ENCODE measurements around the gene KIAA1958. TPM values are rescaled to one million over a fixed set of nuclear protein-coding genes. Genes with fewer than 3 reads are reported as not detected.
"Not testable (repeated sequence)": the region's sequence is repeated elsewhere in the genome, so short reads cannot be mapped to it uniquely, and the experiment has no call there.

The KIAA1958 gene
- total RNA-seq, 2 donors from 2014 or later: 5.8 to 6.0 TPM

DNA sequence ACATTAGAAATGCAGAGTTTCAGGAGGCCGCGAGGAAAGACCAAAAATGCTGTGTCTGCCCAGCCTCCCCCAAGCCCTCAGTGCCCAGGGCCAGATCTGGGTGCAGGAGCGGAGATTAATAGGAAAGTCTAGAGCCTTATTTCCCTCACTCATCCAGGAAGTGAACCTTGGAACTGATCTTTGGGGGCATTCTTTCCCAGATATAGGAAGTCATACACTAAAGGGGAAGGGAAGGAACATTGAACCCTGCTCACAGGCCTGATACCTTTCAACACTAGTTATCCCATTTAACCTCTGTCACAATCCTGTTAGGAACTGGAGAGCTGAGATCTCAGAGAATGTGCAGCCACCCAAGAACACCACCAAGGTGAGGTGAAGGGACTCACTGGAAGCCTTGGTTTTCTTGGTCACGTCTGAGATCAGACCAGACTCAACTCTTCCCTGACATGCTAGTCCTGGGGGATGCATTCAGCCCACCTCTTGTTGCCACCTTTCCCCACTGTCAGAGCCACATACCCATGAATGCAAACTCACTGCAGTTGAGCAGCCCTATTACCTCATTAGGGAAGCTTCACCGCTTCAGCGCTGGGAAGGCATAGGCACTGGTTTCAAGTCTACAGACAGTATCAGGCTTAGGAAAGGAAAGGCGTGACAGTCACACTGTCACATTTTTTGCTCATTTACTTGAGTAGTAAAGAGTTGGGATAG is 95.0 kb downstream of the KIAA1958 start:
- Histone ChIP-seq H3K4me1 (ENCODE audit: control insufficient read depth in 1 of 2, low read depth in 2 of 2) (no peaks in the 10 kb centered on the region), H3K4me3 (no peak overlapping the region), H3K27ac (no peak overlapping the region), H3K36me3 (no peaks in the 10 kb centered on the region), H3K9me3 (no peaks in the 10 kb centered on the region), H3K27me3 (replicated peaks; ENCODE audit: insufficient read depth) (no peaks in the 10 kb centered on the region)
- TF ChIP-seq CTCF (IDR thresholded peaks at IDR 0.05): no peak
- no peak for DNase-seq (ENCODE audit: low spot score)
- ATAC-seq (ENCODE audit: insufficient number of reproducible peaks, low FRiP score, low read depth): no peak

- ATAC-seq (ENCODE audit: insufficient number of reproducible peaks, low FRiP score, low read depth) (no peak), DNase-seq (ENCODE audit: low spot score) (no peak)
- no peak for TF ChIP-seq CTCF (IDR thresholded peaks at IDR 0.05)
- no peaks in the 10 kb centered on the region for H3K27me3 ChIP-seq (replicated peaks; ENCODE audit: insufficient read depth)
- H3K4me1 ChIP-seq (ENCODE audit: control insufficient read depth in 1 of 2, low read depth in 2 of 2): no peaks in the 10 kb centered on the region
- H3K9me3 ChIP-seq: no peaks in the 10 kb centered on the region
- H3K27ac ChIP-seq: no peak overlapping the region
- no peak overlapping the region for H3K4me3 ChIP-seq
- no peaks in the 10 kb centered on the region for H3K36me3 ChIP-seq
These were observed 96.0 kb downstream of the KIAA1958 start for GRCh38 chr9:112582371-112583262.

GRCh38 chr9:112586599-112587155 is 100.0 kb downstream of the KIAA1958 start:
- ATAC-seq (ENCODE audit: insufficient number of reproducible peaks, low FRiP score, low read depth): no peak
- Histone ChIP-seq H3K27ac (no peak overlapping the region), H3K9me3 (no peaks in the 10 kb centered on the region)

DNA sequence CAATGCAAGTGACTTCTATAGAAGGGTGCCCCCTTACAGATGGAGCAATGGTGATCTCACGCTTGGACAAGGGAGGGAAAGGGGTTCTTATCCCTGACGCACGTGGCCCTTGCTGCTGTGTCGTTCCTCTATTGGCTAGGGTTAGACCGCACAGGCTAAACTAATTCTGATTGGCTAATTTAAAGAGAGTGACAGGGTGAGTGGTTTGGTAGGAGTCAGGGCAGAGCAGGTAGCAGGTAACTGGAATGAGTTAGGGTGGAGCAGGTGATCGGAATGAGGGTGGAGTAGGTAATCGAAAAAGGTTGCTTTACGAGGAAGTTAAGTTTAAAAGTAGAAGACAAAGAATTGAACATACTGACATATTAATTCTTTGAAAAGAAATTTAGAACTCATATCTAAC is 105.2 kb downstream of the KIAA1958 start:
- not testable (repeated sequence) for ATAC-seq (ENCODE audit: insufficient number of reproducible peaks, low FRiP score, low read depth); H3K9me3 ChIP-seq; H3K4me3 ChIP-seq; H3K36me3 ChIP-seq; H3K4me1 ChIP-seq (ENCODE audit: control insufficient read depth in 1 of 2, low read depth in 2 of 2); H3K27me3 ChIP-seq (replicated peaks; ENCODE audit: insufficient read depth); DNase-seq (ENCODE audit: low spot score); H3K27ac ChIP-seq

More at GRCh38 chr9:112586599-112587155, 100.0 kb downstream of the KIAA1958 start:
- no peaks in the 10 kb centered on the region for H3K36me3 ChIP-seq
- H3K4me3 ChIP-seq: no peak overlapping the region
- TF ChIP-seq CTCF (IDR thresholded peaks at IDR 0.05): no peak
- no peaks in the 10 kb centered on the region for H3K4me1 ChIP-seq (ENCODE audit: control insufficient read depth in 1 of 2, low read depth in 2 of 2)
- DNase-seq (ENCODE audit: low spot score): no peak
- H3K27me3 ChIP-seq (replicated peaks; ENCODE audit: insufficient read depth): no peaks in the 10 kb centered on the region

DNA sequence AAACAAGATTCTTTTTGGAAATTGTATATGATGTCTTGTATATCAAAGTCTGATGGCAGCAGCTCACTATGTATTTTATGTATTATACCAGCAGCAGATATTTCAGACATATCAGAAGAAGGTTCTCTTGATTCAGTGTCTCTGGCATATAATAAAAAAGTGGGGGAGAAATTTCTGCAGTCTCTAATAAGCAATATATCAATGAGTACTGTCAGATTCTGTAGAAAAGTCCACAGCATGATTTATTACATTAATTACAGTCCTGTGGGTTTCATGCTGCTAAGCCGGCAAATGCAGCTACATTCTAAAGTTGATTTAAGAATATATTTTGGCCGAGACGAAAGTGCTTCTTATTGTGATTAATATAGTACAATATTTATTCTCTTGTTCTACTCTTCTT is 113.1 kb downstream of the KIAA1958 start:
- H3K4me1 ChIP-seq (ENCODE audit: control insufficient read depth in 1 of 2, low read depth in 2 of 2): peaks cover 7 to 14% of the 10 kb centered on the region in 2 donors
- no peak for TF ChIP-seq CTCF (IDR thresholded peaks at IDR 0.05)
- no peaks in the 10 kb centered on the region for H3K27me3 ChIP-seq (replicated peaks; ENCODE audit: insufficient read depth)
- H3K27ac ChIP-seq: no peak overlapping the region
- H3K4me3 ChIP-seq: no peak overlapping the region
- no peaks in the 10 kb centered on the region for H3K36me3 ChIP-seq
- H3K9me3 ChIP-seq: no peaks in the 10 kb centered on the region
- ATAC-seq (ENCODE audit: insufficient number of reproducible peaks, low FRiP score, low read depth) (no peak), DNase-seq (ENCODE audit: low spot score) (no peak)

All from thoracic aorta (tissue), 2 donors.